HepG2 (cell line): Measurements from ENCODE around the gene STXBP5L. TPM values are rescaled to one million over a fixed set of nuclear protein-coding genes. Genes with fewer than 3 reads are reported as not detected.

Experiments used
- ATAC-seq: fragments of 200-7000 bp; cut with Tn5 transposase; 3 replicates; pipeline ENCODE4 v1.9.1; 2020; ENCODE audit warnings: mild to moderate bottlenecking, moderate library complexity
- BruUV-seq: library from RNA; stranded (reverse); fragments of 400-500 nt; replicated peaks from 2 replicates; lab custom pipeline; 2021; lab: Mats Ljungman, UMichigan
- CTCF ChIA-PET: fragments of 300-600 bp; formaldehyde crosslinking; extraction: SDS; loops from one replicate; lab custom pipeline; 2021; ENCODE audit warnings: low total read pairs, inconsistent platforms, low intra/inter-chr PET ratio; lab: Yijun Ruan, JAX
- POLR2A ChIA-PET: fragments of 350-600 bp; sonication (Branson Sonifier 250); formaldehyde crosslinking; loops from one replicate; lab custom pipeline; 2020; ENCODE audit warnings: antibody characterized with exemption, inconsistent platforms; lab: Yijun Ruan, JAX
- DNase-seq: peaks from one replicate; pipeline ENCODE4 v3.0.0-alpha.2; 2015; ENCODE audit warnings: low spot score
- FAIRE-seq: peaks from 3 replicates; lab custom pipeline; 2011; peaks lifted over from hg19 to GRCh38; lab: Jason Lieb, UNC
- H2AFZ ChIP-seq: one replicate; pipeline ENCODE4 v1.6.1; 2011; ENCODE audit warnings: low read length, inconsistent platforms
- H3K27ac ChIP-seq: fragments of 300-600 bp; 3 replicates; pipeline ENCODE4 v1.8.0; 2011; ENCODE audit warnings: mixed run types, mild to moderate bottlenecking, mixed read lengths, low read length, inconsistent platforms; ENCODE audit not compliant: insufficient read depth; ENCODE audit errors: extremely low read length
- H3K27me3 ChIP-seq, 2 experiments: fragments of 200-600 bp in 1 of 2; 2 replicates in 1 of 2; 3 replicates in 1 of 2; pipeline versions ENCODE4 v1.6.0 to v1.8.0; 2011; ENCODE audit warnings: low read length in 2 of 2, mild to moderate bottlenecking in 2 of 2, moderate library complexity in 2 of 2, inconsistent platforms in 1 of 2; ENCODE audit not compliant: insufficient read depth in 2 of 2, control insufficient read depth in 1 of 2
- H3K36me3 ChIP-seq, 2 experiments: fragments of 200-600 bp in 1 of 2; replicated peaks in 1 of 2; 2 replicates in 1 of 2; 3 replicates in 1 of 2; pipeline versions ENCODE4 v1.5.1 to v1.8.0; 2011; ENCODE audit warnings: low read length in 2 of 2, inconsistent platforms in 1 of 2; ENCODE audit not compliant: insufficient read depth in 2 of 2, control insufficient read depth in 1 of 2
- H3K4me1 ChIP-seq: 2 replicates; pipeline ENCODE4 v1.5.1; 2012; ENCODE audit warnings: low read length, inconsistent platforms; ENCODE audit not compliant: insufficient read depth
- H3K4me2 ChIP-seq: 2 replicates; pipeline ENCODE4 v1.6.0; 2011; ENCODE audit warnings: low read depth, low read length, inconsistent platforms
- H3K4me3 ChIP-seq, 3 experiments: fragments of 200-600 bp in 1 of 3; sonication (generic), shearing (Covaris generic) in 1 of 3; replicated peaks in 1 of 3; 2 replicates each; pipeline ENCODE4 v1.5.1; 2011 to 2016; ENCODE audit warnings: low read length in 3 of 3, inconsistent platforms in 2 of 3, low read depth in 2 of 3, mild to moderate bottlenecking in 2 of 3, control low read depth in 1 of 3, mixed read lengths in 1 of 3; ENCODE audit not compliant: insufficient read depth in 1 of 3
- H3K79me2 ChIP-seq: one replicate; pipeline ENCODE4 v1.6.1; 2011; ENCODE audit warnings: low read length, inconsistent platforms; ENCODE audit not compliant: insufficient read depth
- H3K9ac ChIP-seq: 2 replicates; pipeline ENCODE4 v1.6.0; 2011; ENCODE audit warnings: mild to moderate bottlenecking, low read depth, low read length, inconsistent platforms; ENCODE audit not compliant: insufficient read depth
- H3K9me3 ChIP-seq: 2 replicates; pipeline ENCODE4 v1.5.1; 2012; ENCODE audit warnings: mild to moderate bottlenecking, low read length
- H4K20me1 ChIP-seq: 2 replicates; pipeline ENCODE4 v1.6.0; 2011; ENCODE audit warnings: inconsistent platforms, mild to moderate bottlenecking, low read length, moderate library complexity; ENCODE audit not compliant: insufficient read depth
- ATF1 ChIP-seq: IDR thresholded peaks from 2 replicates; pipeline ENCODE4 v1.6.1; 2016; ENCODE audit warnings: mild to moderate bottlenecking, control low read depth
- BCL3 ChIP-seq: sonication (generic); formaldehyde crosslinking; IDR thresholded peaks from 2 replicates; pipeline ENCODE4 v1.5.1; 2020; ENCODE audit warnings: mild to moderate bottlenecking, missing genetic modification reagents, moderate library complexity
- BORCS8-MEF2B ChIP-seq: sonication (generic); formaldehyde crosslinking; IDR thresholded peaks from 2 replicates; pipeline ENCODE4 v1.8.0; 2022; ENCODE audit warnings: mild to moderate bottlenecking, missing genetic modification reagents
- ELF3 ChIP-seq: IDR thresholded peaks from 2 replicates; pipeline ENCODE4 v1.6.1; 2016; ENCODE audit warnings: missing genetic modification reagents, missing compliant biosample characterization
- FOXO1 ChIP-seq: sonication (generic); formaldehyde crosslinking; IDR thresholded peaks from 2 replicates; pipeline ENCODE4 v1.4.0; 2020; ENCODE audit warnings: missing genetic modification reagents
- HDAC2 ChIP-seq: sonication (generic); formaldehyde crosslinking; IDR thresholded peaks from 2 replicates; pipeline ENCODE4 v1.4.0; 2020; ENCODE audit warnings: missing genetic modification reagents
- MAFG ChIP-seq: sonication (generic); formaldehyde crosslinking; IDR thresholded peaks from 2 replicates; pipeline ENCODE4 v1.5.1; 2020; ENCODE audit warnings: mild to moderate bottlenecking, missing genetic modification reagents
- MAZ ChIP-seq, 2 experiments: sonication (generic) in 1 of 2; formaldehyde crosslinking in 1 of 2; IDR thresholded peaks; 2 replicates each; pipeline versions ENCODE4 v1.5.0 to v1.6.1; 2012 to 2020; ENCODE audit warnings: low read depth in 2 of 2, mild to moderate bottlenecking in 2 of 2, borderline replicate concordance in 1 of 2, improper control_type of control experiment in 1 of 2, low read length in 1 of 2, missing genetic modification reagents in 1 of 2, moderate library complexity in 1 of 2
- MEIS2 ChIP-seq: sonication (generic); formaldehyde crosslinking; IDR thresholded peaks from 2 replicates; pipeline ENCODE4 v1.9.0; 2021; ENCODE audit warnings: mild to moderate bottlenecking, missing genetic modification reagents
- NR3C1 ChIP-seq: sonication (generic); formaldehyde crosslinking; IDR thresholded peaks from 2 replicates; pipeline ENCODE4 v1.4.0; 2020; ENCODE audit warnings: missing genetic modification reagents
- POGK ChIP-seq: sonication (generic); formaldehyde crosslinking; conservative IDR thresholded peaks from 2 replicates; pipeline ENCODE4 v1.8.0; 2022; ENCODE audit warnings: mild to moderate bottlenecking, moderate library complexity, missing genetic modification reagents
- ZNF10 ChIP-seq: sonication (generic); formaldehyde crosslinking; IDR thresholded peaks from 2 replicates; pipeline ENCODE4 v1.4.0; 2020; ENCODE audit warnings: mild to moderate bottlenecking, low read depth, missing genetic modification reagents, borderline replicate concordance
- ZNF235 ChIP-seq: sonication (generic); formaldehyde crosslinking; IDR thresholded peaks from 2 replicates; pipeline ENCODE4 v1.8.1; 2023; ENCODE audit warnings: mild to moderate bottlenecking, missing genetic modification reagents, borderline replicate concordance
- ZNF362 ChIP-seq: sonication (generic); formaldehyde crosslinking; IDR thresholded peaks from 2 replicates; pipeline ENCODE4 v1.4.0; 2020; ENCODE audit warnings: missing genetic modification reagents, mild to moderate bottlenecking, borderline replicate concordance
- ZNF562 ChIP-seq: sonication (generic); formaldehyde crosslinking; IDR thresholded peaks from 2 replicates; pipeline ENCODE4 v1.8.0; 2022; ENCODE audit warnings: missing genetic modification reagents, borderline replicate concordance
- ZNF7 ChIP-seq: IDR thresholded peaks from 2 replicates; pipeline ENCODE4 v1.6.1; 2016; ENCODE audit warnings: missing biosample characterization, missing genetic modification reagents
- ZNF737 ChIP-seq: sonication (generic); formaldehyde crosslinking; IDR thresholded peaks from 2 replicates; pipeline ENCODE4 v1.5.0; 2020; ENCODE audit warnings: missing genetic modification reagents, mild to moderate bottlenecking, borderline replicate concordance
- ZNF747 ChIP-seq: sonication (generic); formaldehyde crosslinking; IDR thresholded peaks from 2 replicates; pipeline ENCODE4 v1.8.1; 2023; ENCODE audit warnings: missing genetic modification reagents, mild to moderate bottlenecking, borderline replicate concordance
- WGBS: methylation state at CpG from one replicate; pipeline ENCODE4 v1.1.6; 2017; ENCODE audit warnings: low lambda C conversion rate; 5-methylcytosine and 5-hydroxymethylcytosine counted together
- in situ Hi-C: cut with HindIII; loops from 2 replicates; pipeline ENCODE4 v1.10.0; 2017; ENCODE audit warnings: low pct_unique_long_range_greater_than_20kb; ENCODE audit not compliant: extremely low pct_ligation_motif_present
- intact Hi-C: fragments of 100-400 bp; cut with micrococcal nuclease; formaldehyde crosslinking; loops from one replicate; pipeline ENCODE4 v1.10.0; 2022; ENCODE audit not compliant: unreplicated experiment
- polyA plus RNA-seq, 8 experiments: library from polyadenylated mRNA; depleted of rRNA in 3 of 8; stranded (reverse) in 7 of 8; unstranded in 1 of 8; fragments of >200 nt; fragmentation: Illumina TruSeq in 4 of 8; extraction: Trizol in 4 of 8; gene quantifications; 2 replicates each; pipeline versions ENCODE4 v1.2.1 to v1.2.3, GENCODE V29; 2011 to 2016; ENCODE audit warnings: low read depth in 4 of 8, missing spikeins in 1 of 8, mixed read lengths in 1 of 8; ENCODE audit not compliant: insufficient read depth in 1 of 8
- total RNA-seq, 5 experiments: library from RNA; depleted of rRNA; stranded (reverse); fragments of >200 nt; fragmentation: Illumina TruSeq; extraction: Trizol; gene quantifications; 2 replicates each; pipeline ENCODE4 v1.2.3, GENCODE V29; 2016; ENCODE audit warnings: low read depth in 1 of 5
- TF ChIP-seq, protein P1 (sequence below): sonication (generic); formaldehyde crosslinking; IDR thresholded peaks from 2 replicates; pipeline ENCODE4 v1.9.0; 2021; ENCODE audit warnings: missing genetic modification reagents, mild to moderate bottlenecking, borderline replicate concordance

The STXBP5L gene
- total and polyA plus RNA-seq, 2 of the 13 experiments (the other 11 are each of a cell fraction or from before 2014, with no cell fraction given) = not detected

GRCh38 chr3:121405631-121406030, 497.6 kb downstream of the STXBP5L start (continued):
- no peak for TF ChIP-seq MEIS2 (CRISPR knock-in tag)
- TF ChIP-seq ZNF10 (CRISPR knock-in tag) = no peak
- no peak for TF ChIP-seq ZNF737
- TF ChIP-seq, protein P1, sequence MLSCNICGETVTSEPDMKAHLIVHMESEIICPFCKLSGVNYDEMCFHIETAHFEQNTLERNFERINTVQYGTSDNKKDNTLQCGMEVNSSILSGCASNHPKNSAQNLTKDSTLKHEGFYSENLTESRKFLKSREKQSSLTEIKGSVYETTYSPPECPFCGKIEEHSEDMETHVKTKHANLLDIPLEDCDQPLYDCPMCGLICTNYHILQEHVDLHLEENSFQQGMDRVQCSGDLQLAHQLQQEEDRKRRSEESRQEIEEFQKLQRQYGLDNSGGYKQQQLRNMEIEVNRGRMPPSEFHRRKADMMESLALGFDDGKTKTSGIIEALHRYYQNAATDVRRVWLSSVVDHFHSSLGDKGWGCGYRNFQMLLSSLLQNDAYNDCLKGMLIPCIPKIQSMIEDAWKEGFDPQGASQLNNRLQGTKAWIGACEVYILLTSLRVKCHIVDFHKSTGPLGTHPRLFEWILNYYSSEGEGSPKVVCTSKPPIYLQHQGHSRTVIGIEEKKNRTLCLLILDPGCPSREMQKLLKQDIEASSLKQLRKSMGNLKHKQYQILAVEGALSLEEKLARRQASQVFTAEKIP (CRISPR knock-in tag) = no peak
- TF ChIP-seq, all 625 proteins: peak for 0

- no peaks in the 10 kb centered on the region for H3K79me2 ChIP-seq
- H3K4me1 ChIP-seq = no peaks in the 10 kb centered on the region
- no peaks in the 10 kb centered on the region for H4K20me1 ChIP-seq
- CTCF ChIA-PET = no interaction called here
- no peak overlapping the region for H3K4me3 ChIP-seq
- intact Hi-C loops (no loop called here), in situ Hi-C loops (no loop called here)
- POLR2A ChIA-PET = no interaction called here
- no peaks in the 10 kb centered on the region for H3K36me3 ChIP-seq
- no peak overlapping the region for H3K27ac ChIP-seq
- H3K9ac ChIP-seq = no peak overlapping the region
- H3K4me2 ChIP-seq = no peak overlapping the region
- no peak for ATAC-seq
- 34% methylated on average over 1 of the region's 1 CpG for WGBS
- no peak overlapping the region for H2AFZ ChIP-seq
- no peak for DNase-seq
- FAIRE-seq = no peak
- BruUV-seq = no TSS peak
- H3K27me3 ChIP-seq = no peaks in the 10 kb centered on the region
- no peaks in the 10 kb centered on the region for H3K9me3 ChIP-seq
- TF ChIP-seq BCL3 (no peak), ZNF562 (CRISPR knock-in tag) (no peak), MAFG (no peak), NR3C1 (CRISPR knock-in tag) (no peak), FOXO1 (CRISPR knock-in tag) (no peak), ELF3 (no peak), HDAC2 (CRISPR knock-in tag) (no peak), MAZ (IDR thresholded peaks at IDR 0.05; ENCODE audit: borderline replicate concordance, low read depth, low read length) (no peak), MAZ (CRISPR knock-in tag; IDR thresholded peaks at IDR 0.05; ENCODE audit: low read depth) (no peak), ZNF7 (CRISPR knock-in tag) (no peak), ZNF362 (CRISPR knock-in tag) (no peak), ATF1 (CRISPR knock-in tag) (no peak), ZNF235 (CRISPR knock-in tag) (no peak), POGK (no peak), ZNF747 (CRISPR knock-in tag) (no peak), BORCS8-MEF2B (CRISPR knock-in tag) (no peak)
Observed at GRCh38 chr3:121411523-121411922, 503.5 kb downstream of the STXBP5L start.
